HG03045 (cell line): ENCODE measurements around the gene C20orf204.

ENCODE experiments used
- ATAC-seq: cut with Tn5 transposase; IDR thresholded peaks from one replicate; pipeline ENCODE4 v1.9.1; 2021; ENCODE audit warnings: mild to moderate bottlenecking, moderate library complexity; ENCODE audit not compliant: unreplicated experiment

Gene C20orf204

DNA sequence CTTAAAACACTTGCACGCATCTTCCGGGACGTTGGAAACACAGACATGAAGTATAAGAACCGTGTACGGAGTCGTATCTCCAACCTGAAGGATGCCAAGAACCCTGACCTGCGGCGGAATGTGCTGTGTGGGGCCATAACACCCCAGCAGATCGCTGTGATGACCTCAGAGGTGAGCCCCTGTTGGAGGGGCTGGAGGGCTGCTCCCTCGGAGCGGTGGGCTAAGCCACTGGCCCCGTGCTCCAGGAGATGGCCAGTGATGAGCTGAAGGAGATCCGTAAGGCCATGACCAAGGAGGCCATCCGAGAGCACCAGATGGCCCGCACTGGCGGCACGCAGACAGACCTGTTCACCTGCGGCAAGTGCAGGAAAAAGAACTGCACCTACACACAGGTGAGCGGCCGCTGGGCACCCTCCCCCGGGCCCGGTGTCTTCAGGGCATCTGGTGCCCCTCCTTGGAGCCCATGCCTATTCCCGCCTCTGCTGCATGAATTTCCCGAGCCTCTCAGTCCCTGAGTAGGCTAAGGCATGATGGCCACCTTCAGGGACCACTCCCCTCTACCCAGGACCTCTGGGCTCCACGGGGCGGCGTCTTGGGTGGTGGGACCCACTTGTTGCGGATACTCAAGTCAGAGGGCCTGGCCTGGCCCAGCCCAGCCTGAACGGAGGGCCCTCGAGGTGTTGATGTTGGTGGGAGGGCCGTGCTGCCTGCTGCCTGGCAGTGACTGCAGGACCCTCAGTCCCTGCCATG lies 34.4 kb downstream of the C20orf204 start:
- no peak for ATAC-seq

DNA sequence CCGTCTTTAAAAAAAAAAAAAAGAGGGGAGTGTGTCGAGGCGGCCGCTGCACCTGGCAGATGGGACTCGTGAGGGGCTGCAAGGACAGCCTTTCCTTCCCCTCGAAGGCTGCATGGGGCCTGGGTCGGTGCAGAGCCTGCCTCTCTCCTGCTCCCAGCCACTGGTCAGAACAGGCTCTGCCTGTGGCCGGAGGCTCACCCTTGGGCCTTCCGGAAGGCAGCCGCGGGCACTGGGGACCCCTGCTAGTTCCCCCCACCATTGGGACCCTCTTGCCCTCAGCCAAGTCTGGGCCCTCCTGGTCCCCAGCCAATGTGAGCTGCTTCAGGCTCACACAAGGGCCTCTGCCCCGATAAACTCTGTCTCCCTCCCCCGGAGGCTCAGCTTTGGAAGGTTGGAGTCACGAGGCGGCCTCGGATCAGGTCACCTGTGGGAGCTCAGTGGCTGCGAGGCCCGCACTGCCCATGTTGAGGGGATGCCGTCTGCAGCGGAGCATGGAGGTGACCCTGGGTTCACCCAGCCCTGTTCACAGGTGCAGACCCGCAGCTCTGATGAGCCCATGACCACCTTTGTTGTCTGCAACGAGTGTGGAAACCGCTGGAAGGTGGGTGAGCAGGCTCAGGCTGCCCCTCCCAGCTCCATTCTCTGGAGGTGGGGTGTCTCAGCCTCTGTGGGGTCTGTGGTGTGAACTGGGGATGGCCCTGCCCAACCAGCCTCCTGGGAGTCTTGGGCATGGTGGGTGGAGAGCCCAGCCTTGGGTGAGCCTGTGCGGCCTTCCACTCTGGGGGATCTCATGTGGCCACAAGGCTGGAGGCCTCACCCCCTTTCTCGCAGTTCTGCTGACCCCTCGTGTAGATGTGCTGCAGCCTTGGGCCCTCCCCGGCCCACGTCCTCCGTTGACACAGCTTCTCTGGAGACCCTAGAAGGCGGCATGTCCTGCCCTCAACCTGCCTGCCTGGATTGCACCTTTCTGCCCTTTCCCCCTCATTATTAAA lies 35.7 kb downstream of the C20orf204 start:
- ATAC-seq = no peak

DNA sequence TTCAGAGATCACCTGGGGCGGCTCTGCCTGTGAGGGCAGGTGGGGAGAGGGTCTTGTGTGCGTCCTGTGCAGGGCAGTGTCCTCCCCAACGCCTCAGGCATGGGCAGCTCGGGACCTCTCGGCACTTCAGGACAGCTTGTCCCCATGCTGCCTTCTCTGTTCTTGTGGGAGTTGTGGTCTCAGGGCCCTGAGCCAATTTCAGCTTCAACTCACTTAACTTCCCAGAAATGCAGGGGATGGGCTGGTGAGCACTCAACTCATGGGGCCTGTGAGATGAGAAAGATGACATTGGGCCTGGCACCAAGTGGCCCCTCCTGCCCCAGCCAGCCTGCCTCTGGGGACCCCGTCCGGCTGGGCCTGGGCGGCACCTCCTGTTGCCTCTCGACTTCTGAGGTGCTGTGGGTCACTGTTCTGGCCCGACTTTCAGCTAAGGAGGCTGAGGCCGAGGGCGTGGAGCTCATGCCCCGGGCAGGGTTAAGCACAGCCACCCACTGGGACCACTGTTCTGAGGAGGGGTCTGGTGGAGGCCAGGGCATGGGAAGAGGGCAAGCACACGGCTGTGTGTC lies 36.6 kb downstream of the C20orf204 start:
- ATAC-seq = no peak

DNA sequence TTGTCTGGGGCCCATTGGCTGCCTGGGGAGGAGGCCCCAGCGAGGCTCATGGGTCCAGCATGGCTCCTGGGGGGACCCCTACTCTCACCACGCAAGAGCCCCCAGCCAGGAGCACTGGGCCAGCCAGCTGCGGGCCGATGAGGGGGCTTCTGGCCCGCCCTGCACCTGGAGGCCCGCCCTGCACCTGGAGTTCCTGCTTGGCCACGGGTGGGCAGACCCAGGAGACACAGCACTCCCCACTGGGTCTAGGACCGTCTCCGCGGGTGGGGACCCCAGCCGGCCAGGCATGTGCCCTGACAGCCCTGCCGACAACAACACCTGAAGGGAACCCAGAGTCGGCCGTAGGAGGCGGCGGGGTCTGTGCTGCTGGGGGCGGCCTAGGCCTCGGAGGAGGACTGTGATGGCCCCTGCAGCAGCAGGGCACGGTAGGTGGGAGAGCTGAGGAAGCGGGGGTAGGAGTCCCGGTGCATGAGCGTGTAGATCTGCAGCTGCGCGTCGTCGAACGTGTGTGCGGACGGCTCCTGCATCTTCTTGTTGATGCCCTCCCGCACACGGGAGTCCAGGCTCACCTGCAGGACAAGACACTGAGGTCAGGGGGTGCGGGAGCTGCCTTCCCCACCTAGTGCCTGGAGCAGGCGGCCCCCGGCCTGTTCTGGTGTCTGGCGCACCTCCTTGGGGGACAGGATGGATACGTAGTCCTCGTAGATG lies 37.6 kb downstream of the C20orf204 start:
- no peak for ATAC-seq

DNA sequence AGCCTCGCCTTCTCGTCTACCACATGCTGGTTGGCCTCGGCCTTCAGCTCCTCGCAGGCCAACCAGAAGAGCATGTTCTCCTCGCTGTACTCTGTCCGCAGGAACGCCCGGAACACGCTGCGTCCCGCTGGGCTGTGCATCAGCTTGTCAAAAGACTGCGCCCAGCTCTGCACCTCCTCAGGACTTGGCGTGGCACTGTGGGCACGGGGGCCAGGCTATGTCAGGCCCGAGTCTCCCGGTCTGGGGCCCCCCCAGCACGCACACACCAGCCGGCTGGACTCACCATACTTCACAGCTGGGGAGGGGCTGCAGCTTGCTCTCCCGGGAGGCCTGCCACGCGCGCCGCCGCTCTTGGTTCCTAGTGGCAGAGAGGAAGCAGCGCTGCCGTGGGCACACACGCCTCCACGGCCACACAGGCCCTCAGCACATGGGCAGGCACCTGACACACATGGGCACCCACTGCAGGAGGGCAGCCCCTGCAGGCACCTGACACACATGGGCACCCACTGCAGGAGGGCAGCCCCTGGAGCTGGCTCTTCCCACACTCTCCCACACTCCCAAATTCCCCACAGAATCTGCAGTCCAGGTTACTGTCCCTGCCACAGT lies 38.3 kb downstream of the C20orf204 start:
- no peak for ATAC-seq

DNA sequence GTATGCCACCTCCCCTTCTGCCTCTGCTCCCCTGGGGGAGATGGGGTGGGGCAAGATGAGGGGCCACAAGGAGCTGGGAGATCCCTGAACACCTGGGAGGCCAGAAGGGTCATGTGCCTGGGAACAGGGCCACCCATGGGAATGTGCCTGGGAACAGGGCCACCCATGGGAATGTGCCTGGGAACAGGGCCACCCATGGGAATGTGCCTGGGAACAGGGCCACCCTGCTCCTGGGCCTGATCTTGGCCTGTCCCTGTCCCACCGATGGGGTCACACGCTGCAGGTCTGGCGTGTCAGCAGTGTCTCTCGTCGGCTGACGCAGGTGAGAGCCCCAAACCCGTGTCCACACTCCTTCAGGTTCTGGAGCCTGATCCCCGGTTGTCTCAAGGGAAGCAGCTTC lies 39.0 kb downstream of the C20orf204 start:
- ATAC-seq = no peak

DNA sequence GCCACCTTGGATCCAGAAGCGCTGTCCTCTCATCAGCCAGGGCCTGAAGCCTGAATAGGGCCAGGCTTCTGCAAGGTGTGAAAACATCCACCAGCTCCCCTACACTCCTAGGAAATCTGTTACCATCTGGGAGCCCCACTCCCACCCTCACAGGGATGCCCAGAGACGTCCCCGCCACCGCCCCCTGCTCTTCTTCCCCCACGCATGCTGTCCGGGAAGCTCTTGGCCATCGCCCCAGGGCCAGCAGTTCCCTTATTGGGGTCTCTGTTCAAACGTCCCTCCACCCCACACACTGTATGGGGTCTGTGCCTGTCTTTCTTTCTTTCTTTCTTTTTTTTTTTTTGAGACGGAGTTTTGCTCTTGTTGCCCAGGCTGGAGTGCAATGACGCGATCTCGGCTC lies 39.6 kb downstream of the C20orf204 start:
- no peak for ATAC-seq

DNA sequence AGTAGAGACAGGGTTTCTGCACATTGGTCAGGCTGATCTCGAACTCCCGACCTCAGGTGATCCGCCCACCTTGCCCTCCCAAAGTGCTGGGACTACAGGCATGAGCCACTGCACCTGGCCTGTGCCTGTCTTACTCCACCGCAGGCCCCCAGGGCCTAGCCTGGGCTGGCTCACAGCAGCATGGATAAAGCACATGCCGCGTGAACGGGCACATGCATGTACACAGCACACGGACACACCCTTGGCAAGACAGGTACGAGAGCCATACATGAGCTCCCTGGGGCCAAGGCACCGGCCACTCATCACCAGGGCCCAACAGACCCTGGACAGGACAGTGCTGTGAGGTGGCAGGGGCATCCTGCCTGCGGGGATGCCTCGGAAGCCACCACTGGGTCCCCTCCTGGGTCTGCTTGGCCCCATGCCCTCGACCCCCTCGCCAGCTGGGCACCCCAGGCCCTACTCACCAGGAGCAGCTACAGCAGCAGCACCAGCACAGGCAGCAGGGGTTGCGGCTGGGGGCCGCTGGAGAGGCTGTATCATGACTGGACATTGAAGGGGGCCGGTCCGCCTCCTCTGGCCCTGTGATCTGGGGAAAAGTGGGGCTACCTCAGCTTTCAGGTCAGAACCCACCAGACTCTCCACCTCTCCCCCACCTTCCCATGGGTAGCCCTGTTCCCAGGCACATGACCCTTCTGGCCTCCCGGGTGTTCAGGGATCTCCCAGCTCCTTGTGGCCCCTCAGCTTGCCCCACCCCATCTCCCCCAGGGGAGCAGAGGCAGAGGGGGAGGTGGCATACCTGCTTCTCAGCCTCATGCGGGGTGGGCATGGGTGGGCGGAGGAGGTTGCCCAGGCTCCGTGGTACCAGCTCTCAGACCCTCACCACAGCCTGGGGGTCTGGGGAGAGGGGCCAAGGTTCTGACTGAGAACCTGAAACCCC lies 40.3 kb downstream of the C20orf204 start:
- no peak for ATAC-seq

DNA sequence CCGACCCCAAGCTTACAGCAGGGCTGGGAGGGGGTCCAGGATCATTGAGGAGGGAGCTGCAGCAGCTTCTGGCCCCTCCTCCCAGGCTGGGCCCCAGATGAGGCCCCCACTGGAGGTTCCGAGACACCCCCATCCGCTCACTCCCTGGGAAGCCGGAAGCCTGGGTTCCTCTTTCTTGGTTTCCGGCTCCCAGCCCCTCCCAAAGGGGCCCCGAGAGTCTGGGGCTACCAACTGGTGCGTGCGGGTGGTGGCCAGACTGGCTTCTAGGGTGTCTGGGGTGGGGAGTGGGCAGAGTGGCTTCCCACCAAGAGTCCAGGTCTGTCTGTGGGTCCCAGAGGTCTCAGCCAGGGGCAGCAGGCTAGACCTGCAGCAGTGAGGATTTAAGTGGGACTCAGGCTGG lies 41.1 kb downstream of the C20orf204 start:
- no peak for ATAC-seq

DNA sequence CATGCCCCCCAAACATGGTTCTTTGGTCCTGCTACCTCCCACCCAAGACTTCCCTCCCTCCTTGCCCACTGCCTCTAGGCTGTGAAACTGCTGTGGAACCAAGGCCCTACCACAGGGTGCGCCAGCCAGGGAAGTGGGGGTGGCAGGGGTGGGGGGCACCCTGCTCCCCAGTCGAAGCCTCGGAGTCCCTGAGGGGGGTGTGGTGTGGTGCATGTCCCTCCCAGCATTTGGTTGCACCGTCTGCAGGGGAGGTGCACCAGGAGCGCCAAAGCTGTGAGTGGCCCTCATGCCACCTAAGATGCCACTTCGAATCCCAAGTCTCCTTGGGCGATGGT lies 41.5 kb downstream of the C20orf204 start:
- ATAC-seq = no peak

DNA sequence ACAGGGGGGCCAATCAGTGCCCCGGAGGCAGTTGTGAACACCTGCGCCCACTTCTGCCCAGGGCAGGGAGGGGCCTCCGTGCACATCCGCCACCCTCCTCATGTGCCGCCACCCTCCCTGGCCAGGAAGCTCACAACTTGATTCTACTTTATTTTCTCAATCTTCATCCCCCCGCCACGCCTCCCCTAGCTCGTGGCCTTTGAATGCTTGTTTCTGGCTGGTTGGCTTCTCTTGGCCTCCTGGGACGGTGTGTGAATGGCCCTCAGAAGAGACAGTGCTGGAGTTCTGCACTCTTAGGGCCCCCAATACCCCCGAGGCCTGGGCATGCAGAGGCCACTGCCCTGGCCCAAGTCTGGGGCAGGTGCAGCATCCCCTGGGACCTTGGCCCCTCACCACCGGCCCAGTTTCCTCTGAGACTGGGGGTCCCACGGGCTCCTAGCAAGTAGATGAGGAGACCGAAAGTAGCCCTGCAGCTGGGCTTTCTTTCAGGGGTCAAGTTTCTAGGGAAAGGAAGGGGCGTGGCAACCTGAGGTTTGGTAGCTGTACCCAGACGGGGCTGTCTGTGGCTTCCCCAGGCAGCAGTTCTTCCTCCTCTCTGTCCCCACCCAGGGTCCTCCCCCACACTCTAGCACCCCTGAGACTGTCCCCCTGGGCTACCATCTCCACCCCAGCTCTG lies 42.0 kb downstream of the C20orf204 start:
- ATAC-seq = no peak

DNA sequence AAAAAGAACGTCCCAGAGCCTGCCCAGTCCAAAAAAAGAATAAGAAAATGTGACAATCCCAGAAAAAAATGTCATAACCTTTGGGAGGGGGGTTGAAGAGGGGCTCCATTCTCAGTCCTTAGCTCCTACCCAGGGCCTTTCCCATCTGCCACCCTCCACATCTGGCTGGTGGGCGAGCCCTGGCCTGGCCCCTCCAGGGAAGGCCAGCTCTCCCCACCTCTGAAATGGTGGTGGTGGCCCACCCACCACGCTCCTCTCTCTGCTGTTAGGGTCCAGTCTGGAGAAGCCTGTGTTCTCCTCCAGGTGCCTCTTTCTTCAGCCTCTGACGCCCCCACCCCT lies 42.9 kb downstream of the C20orf204 start:
- no peak for ATAC-seq

DNA sequence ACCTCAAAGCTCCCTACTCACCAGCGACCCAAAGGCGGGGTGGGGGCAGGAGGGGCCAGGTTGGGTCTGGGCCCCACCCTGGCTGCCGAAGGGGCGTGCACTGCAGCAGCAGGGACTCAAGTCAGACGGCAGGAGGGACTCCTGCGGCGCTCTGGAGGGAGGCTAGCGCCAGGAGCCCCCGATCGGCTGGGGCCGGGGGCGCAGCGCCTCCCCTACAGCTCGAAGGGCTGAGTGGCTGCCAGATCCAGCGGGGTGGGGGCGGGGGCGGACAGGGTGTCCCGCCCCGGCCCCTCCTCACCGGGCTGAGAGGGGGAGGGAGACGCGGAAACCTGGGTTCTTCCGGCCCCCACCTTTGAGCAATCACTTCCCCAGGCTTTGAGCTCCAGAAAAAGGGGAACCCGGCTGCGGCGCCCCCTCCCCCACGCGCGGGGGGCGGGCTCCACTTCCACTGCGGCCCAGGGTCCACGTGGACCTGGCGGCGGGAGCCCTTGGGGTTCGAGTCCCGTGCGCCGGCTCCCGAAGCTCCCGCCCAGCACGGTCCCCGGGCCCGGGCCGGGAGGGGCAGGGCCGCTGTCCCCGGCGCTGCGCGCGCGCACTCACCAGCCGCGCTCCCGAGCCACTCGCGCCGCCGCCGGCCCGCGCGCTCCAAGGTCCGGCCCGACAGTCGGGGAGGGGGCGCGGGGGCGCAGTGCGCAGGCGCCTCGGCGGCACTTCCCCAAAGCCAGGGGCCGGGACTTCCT lies 43.5 kb downstream of the C20orf204 start, which contains the start of gene RGS19:
Gene RGS19, minus strand, starts transcription at position 246 of the 740 bp plus-strand sequence. CDS start 2,632 bp downstream, outside the sequence.
- peak; percentile 39 for ATAC-seq

DNA sequence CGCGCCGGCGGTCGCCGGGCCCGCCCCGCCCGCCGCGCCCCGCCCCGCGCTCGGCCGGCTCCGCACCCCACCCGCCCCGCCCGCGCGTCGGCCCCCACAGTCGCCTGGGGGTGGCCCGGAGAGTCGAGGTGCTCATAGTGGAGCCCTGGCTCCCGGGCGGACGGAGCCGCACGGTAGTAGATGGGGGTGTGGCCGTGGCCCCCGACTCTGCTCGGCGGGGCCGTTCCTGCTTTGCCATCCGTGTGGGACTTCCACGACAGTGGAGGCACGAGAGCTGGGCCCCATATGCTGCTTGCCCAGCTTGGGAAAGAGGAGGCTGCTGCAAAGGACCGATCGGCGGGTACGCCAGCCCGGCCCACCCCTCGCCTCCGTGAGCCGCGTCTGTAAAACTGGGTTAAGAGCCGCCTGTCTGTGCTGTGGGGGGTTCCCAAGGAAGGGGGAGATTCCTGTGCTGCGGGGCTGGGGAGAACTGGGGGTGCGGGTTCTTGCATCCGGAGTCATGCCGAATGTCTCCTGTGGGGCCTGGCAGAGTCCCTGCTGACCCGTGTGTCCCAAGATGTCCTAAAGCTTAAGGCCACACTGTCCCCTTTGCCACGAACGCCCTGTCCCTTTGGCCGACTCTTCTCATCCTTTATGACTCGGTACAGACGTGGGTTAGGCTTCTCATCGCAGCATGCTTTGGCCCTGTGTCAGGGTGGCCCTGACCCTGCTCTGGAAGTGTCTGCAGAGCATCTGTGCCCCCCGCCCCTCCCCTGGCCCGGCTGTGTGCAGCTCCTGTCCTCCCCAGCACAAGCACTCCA lies 44.2 kb downstream of the C20orf204 start, which contains the start of gene OPRL1:
Gene OPRL1, plus strand, starts transcription at position 70 of the 800 bp plus-strand sequence. CDS start 12,639 bp downstream, outside the sequence.
- ATAC-seq = no peak

DNA sequence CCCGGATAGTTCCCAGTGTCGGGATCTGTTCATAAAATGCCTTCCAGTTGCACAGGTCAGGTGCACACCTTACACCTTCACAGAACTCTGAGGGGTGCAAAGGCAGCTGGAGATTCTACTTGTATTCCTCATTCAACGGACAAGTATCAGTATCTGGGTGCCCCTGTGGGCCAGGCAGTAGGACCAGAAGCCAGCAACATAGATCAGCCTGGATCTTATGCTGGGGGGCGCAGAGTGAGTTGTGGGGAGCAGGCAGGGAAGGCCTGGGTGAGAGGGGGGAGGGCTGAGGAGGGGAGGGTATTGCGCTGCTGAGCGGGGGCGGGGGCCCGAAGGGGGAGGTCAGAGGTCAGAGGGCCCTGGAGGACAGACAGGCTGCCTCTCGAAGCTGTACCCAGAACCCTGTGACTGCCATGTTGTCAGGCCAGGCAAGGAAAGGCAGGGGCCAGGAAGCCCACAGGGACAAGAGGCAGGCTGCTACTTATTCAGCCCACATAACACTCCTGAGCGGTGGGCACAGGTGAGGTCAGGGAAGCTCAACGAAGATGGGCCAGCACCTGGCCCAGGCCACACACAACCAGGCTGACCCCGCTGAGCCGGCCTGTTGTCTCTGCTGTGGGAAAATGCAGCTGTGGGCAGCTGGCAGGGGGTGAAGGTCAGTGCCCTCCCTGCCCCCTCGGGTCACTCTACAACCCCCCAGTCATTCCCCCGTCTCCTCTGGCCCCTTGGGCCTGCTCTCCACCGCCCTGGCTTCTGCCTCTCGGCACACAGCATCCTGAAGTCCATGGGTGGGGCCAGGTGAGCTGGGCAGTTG lies 45.0 kb downstream of the C20orf204 start:
- no peak for ATAC-seq

DNA sequence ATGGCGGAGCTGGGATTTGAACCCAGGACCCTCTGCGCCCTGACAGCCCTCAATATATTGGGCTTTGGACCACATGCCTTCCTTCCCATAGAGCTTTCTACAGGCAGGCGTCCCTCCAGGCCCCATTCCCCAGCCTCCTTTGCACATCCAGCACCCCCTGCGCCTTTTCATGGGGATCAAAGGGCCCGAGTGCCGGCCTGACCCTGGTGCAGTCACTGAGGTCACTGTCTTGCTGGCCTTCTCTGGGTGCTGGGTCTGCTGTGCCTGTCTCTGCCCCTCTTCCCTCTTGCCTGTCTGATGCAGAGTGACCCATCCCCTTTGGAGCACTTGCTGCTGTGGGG lies 45.6 kb downstream of the C20orf204 start:
- ATAC-seq = no peak
